Measurements from ENCODE around the gene C4orf54.

The C4orf54 gene

GRCh38 chr4:99679976-99680375, 22.3 kb upstream of the C4orf54 start:
- H2AFZ ChIP-seq (ENCODE audit: low read depth, low read length, severe bottlenecking) = no peak overlapping the region
- no peak overlapping the region for H3K4me2 ChIP-seq (ENCODE audit: low read depth, low read length, poor library complexity, severe bottlenecking)
- TF ChIP-seq CTCF (IDR thresholded peaks at IDR 0.05; ENCODE audit: insufficient read depth, low read length, poor library complexity, severe bottlenecking) = no peak
- no peak for TF ChIP-seq EZH2phosphoT487 (conservative IDR thresholded peaks at IDR 0.05; ENCODE audit: low read length)
- no peaks in the 10 kb centered on the region for H3K27me3 ChIP-seq (ENCODE audit: low read length)
- no peaks in the 10 kb centered on the region for H3K9me3 ChIP-seq (ENCODE audit: insufficient read depth, low read length)
- H3K27ac ChIP-seq (ENCODE audit: low read depth, low read length) = no peak overlapping the region
- H3K9me2 ChIP-seq (replicated peaks; ENCODE audit: insufficient read depth, low read length) = no peaks in the 10 kb centered on the region
- H3F3A ChIP-seq (ENCODE audit: insufficient read depth) = no peaks in the 10 kb centered on the region
- H3K9ac ChIP-seq (ENCODE audit: low read length) = no peak overlapping the region
- no peaks in the 10 kb centered on the region for H4K20me1 ChIP-seq (ENCODE audit: low read depth, low read length)
- H3K4me3 ChIP-seq (ENCODE audit: insufficient read depth, low read length, poor library complexity, severe bottlenecking) = no peak overlapping the region
- H3K36me3 ChIP-seq (ENCODE audit: low read length) = no peaks in the 10 kb centered on the region
- H3K79me2 ChIP-seq (ENCODE audit: insufficient read depth, low read length) = no peaks in the 10 kb centered on the region

- no peak overlapping the region for H3K4me3 ChIP-seq (ENCODE audit: insufficient read depth, low read length, poor library complexity, severe bottlenecking)
- H3K4me2 ChIP-seq (ENCODE audit: low read depth, low read length, poor library complexity, severe bottlenecking) = no peak overlapping the region
- H4K20me1 ChIP-seq (ENCODE audit: low read depth, low read length) = no peaks in the 10 kb centered on the region
- no peaks in the 10 kb centered on the region for H3K9me3 ChIP-seq (ENCODE audit: insufficient read depth, low read length)
- TF ChIP-seq CTCF (IDR thresholded peaks at IDR 0.05; ENCODE audit: insufficient read depth, low read length, poor library complexity, severe bottlenecking) (no peak), EZH2phosphoT487 (conservative IDR thresholded peaks at IDR 0.05; ENCODE audit: low read length) (no peak)
- no peak overlapping the region for H3K27ac ChIP-seq (ENCODE audit: low read depth, low read length)
- no peaks in the 10 kb centered on the region for H3K79me2 ChIP-seq (ENCODE audit: insufficient read depth, low read length)
- no peak overlapping the region for H3K9ac ChIP-seq (ENCODE audit: low read length)
- no peak overlapping the region for H2AFZ ChIP-seq (ENCODE audit: low read depth, low read length, severe bottlenecking)
- no peaks in the 10 kb centered on the region for H3F3A ChIP-seq (ENCODE audit: insufficient read depth)
- no peaks in the 10 kb centered on the region for H3K9me2 ChIP-seq (replicated peaks; ENCODE audit: insufficient read depth, low read length)
- H3K27me3 ChIP-seq (ENCODE audit: low read length) = no peaks in the 10 kb centered on the region
- H3K36me3 ChIP-seq (ENCODE audit: low read length) = no peaks in the 10 kb centered on the region
Measured at GRCh38 chr4:99679204-99679603, 21.6 kb upstream of the C4orf54 start.

- Histone ChIP-seq H3K27me3 (ENCODE audit: low read length) (no peaks in the 10 kb centered on the region), H2AFZ (ENCODE audit: low read depth, low read length, severe bottlenecking) (no peak overlapping the region)
Measured at GRCh38 chr4:99677161-99677560, 19.5 kb upstream of the C4orf54 start.

More at GRCh38 chr4:99677161-99677560, 19.5 kb upstream of the C4orf54 start:
- no peak overlapping the region for H3K4me2 ChIP-seq (ENCODE audit: low read depth, low read length, poor library complexity, severe bottlenecking)
- H3K27ac ChIP-seq (ENCODE audit: low read depth, low read length) = no peak overlapping the region
- no peak overlapping the region for H3K9ac ChIP-seq (ENCODE audit: low read length)
- no peaks in the 10 kb centered on the region for H3F3A ChIP-seq (ENCODE audit: insufficient read depth)
- no peaks in the 10 kb centered on the region for H3K9me2 ChIP-seq (replicated peaks; ENCODE audit: insufficient read depth, low read length)
- H3K79me2 ChIP-seq (ENCODE audit: insufficient read depth, low read length) = no peaks in the 10 kb centered on the region
- no peaks in the 10 kb centered on the region for H3K36me3 ChIP-seq (ENCODE audit: low read length)
- no peaks in the 10 kb centered on the region for H4K20me1 ChIP-seq (ENCODE audit: low read depth, low read length)
- no peak overlapping the region for H3K4me3 ChIP-seq (ENCODE audit: insufficient read depth, low read length, poor library complexity, severe bottlenecking)
- H3K9me3 ChIP-seq (ENCODE audit: insufficient read depth, low read length) = no peaks in the 10 kb centered on the region
- TF ChIP-seq EZH2phosphoT487 (conservative IDR thresholded peaks at IDR 0.05; ENCODE audit: low read length) (no peak), CTCF (IDR thresholded peaks at IDR 0.05; ENCODE audit: insufficient read depth, low read length, poor library complexity, severe bottlenecking) (no peak)
